ENCODE measurements around the gene PRKCE. TPM values are rescaled to one million over a fixed set of nuclear protein-coding genes. Genes with fewer than 3 reads are reported as not detected.

PRKCE gene
- total RNA-seq, 6 experiments from 2014 or later, result 5.2 to 18.8 (median 11.0) TPM

- ATAC-seq (peak; percentile 28 to 62 (median 39)), DNase-seq (no peak)
- Histone ChIP-seq H3K27ac (peak overlapping the region in 2 of 3 donors; percentile 76 to 89), H3K36me3 (no peaks in the 10 kb centered on the region), H3K27me3 (no peaks in the 10 kb centered on the region), H3K9me3 (no peaks in the 10 kb centered on the region), H3K4me3 (no peak overlapping the region), H3K4me1 (peaks cover 0 to 64% (median 26%) of the 10 kb centered on the region in 4 donors)
- TF ChIP-seq POLR2A (IDR thresholded peaks at IDR 0.05) (no peak), CTCF (IDR thresholded peaks at IDR 0.05) (no peak)
- WGBS (ENCODE audit: insufficient coverage, low coverage, low lambda C conversion rate, missing lambda C conversion rate), result 29% methylated on average over 7 of the region's 7 CpGs
- intact Hi-C loops (cut with DNase I), result no loop called here
Measured at GRCh38 chr2:46040563-46041155, 389.2 kb downstream of the PRKCE start.

GRCh38 chr2:46041434-46041833 is 390.0 kb downstream of the PRKCE start:
- TF ChIP-seq POLR2A (IDR thresholded peaks at IDR 0.05), result no peak
- Histone ChIP-seq H3K9me3 (no peaks in the 10 kb centered on the region), H3K27me3 (no peaks in the 10 kb centered on the region), H3K4me3 (no peak overlapping the region), H3K4me1 (peaks cover 0 to 64% (median 26%) of the 10 kb centered on the region in 4 donors), H3K27ac (peak overlapping the region; percentile 25 to 89 (median 76)), H3K36me3 (no peaks in the 10 kb centered on the region)
- intact Hi-C loops (cut with DNase I), result no loop called here
- no peak for DNase-seq
- 60% methylated on average over 2 of the region's 2 CpGs for WGBS (ENCODE audit: insufficient coverage, low coverage, low lambda C conversion rate, missing lambda C conversion rate)
- no peak for ATAC-seq

- H3K27me3 ChIP-seq, result no peaks in the 10 kb centered on the region
- no peaks in the 10 kb centered on the region for H3K36me3 ChIP-seq
- TF ChIP-seq CTCF (IDR thresholded peaks at IDR 0.05), result peak in 1 of 4 donors; percentile 5
- no peak for TF ChIP-seq POLR2A (IDR thresholded peaks at IDR 0.05)
- intact Hi-C loops (cut with DNase I), result no loop called here
- H3K9me3 ChIP-seq, result no peaks in the 10 kb centered on the region
- ATAC-seq (peak; percentile 40 to 78 (median 73)), DNase-seq (peak in 1 of 3 donors; percentile 58)
- H3K4me3 ChIP-seq, result peak overlapping the region in 1 of 3 donors; percentile 14
- WGBS (ENCODE audit: insufficient coverage, low coverage, low lambda C conversion rate, missing lambda C conversion rate), result 24% methylated on average over 4 of the region's 4 CpGs
- peak overlapping the region; percentile 25 to 89 (median 76) for H3K27ac ChIP-seq
- peaks cover 0 to 61% (median 24%) of the 10 kb centered on the region in 4 donors for H3K4me1 ChIP-seq
Measured at GRCh38 chr2:46042207-46042637, 390.7 kb downstream of the PRKCE start.

GRCh38 chr2:46042711-46043110 is 391.2 kb downstream of the PRKCE start:
- Histone ChIP-seq H3K9me3 (no peaks in the 10 kb centered on the region), H3K4me3 (peak overlapping the region in 1 of 3 donors; percentile 14), H3K27ac (peak overlapping the region in 2 of 3 donors; percentile 76 to 89), H3K27me3 (no peaks in the 10 kb centered on the region), H3K4me1 (peaks cover 0 to 56% (median 21%) of the 10 kb centered on the region in 4 donors), H3K36me3 (no peaks in the 10 kb centered on the region)
- TF ChIP-seq CTCF (IDR thresholded peaks at IDR 0.05) (no peak), POLR2A (IDR thresholded peaks at IDR 0.05) (no peak)
- intact Hi-C loops (cut with DNase I), result no loop called here
- WGBS (ENCODE audit: insufficient coverage, low coverage, low lambda C conversion rate, missing lambda C conversion rate), result 38% methylated on average over 3 of the region's 3 CpGs
- DNase-seq (no peak), ATAC-seq (peak in 1 of 4 donors; percentile 2)

GRCh38 chr2:46045888-46046287 is 394.4 kb downstream of the PRKCE start:
- no peak for DNase-seq
- Histone ChIP-seq H3K4me3 (no peak overlapping the region), H3K9me3 (no peaks in the 10 kb centered on the region), H3K4me1 (peaks cover 0 to 25% (median 12%) of the 10 kb centered on the region in 4 donors), H3K27ac (no peak overlapping the region), H3K27me3 (no peaks in the 10 kb centered on the region), H3K36me3 (no peaks in the 10 kb centered on the region)
- intact Hi-C loops (cut with DNase I), result no loop called here
- no peak for TF ChIP-seq POLR2A (IDR thresholded peaks at IDR 0.05)
- TF ChIP-seq CTCF (IDR thresholded peaks at IDR 0.05), result no peak
- ATAC-seq, result no peak
